ENCODE data around the gene HS6ST3.

The HS6ST3 gene

DNA sequence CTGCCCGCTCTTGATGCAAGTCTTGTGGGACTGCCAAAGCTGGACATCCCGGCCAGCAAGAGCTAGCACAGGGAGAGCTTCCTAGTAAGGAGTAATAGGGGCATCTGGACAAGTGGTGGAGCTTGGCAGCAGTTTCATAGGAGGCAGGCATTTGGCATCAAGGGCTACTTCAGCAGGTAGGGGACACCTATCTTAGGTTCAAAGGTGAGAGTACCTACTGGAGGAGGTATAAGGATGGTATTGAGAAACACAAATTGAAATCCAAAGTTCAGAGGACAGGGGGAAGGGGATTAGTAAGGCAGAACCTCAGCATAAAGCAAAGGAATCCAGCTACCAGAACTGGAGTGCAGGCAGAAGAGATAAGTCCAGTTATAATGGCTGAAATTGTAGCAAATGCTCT is 462.7 kb downstream of the HS6ST3 start:
- DNase-seq = no peak

DNA sequence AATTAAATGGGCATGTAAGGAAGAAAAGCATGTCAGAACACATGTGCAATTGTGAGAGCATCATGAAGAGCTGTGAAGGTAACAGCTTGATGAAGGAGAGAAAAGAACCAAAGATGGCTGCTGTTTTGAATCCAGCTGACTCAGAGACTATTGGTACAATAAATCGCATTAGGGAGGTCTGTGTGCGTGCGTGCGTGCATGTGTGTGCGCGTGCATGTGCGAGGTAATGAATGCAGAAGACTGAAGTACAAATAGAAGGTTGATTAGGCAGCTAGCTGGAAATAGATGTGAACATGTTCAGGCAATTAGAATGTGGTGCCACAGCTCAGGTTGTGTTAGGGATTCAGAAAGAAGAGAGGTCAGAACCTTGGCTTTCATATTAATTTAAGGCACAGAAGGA is 463.9 kb downstream of the HS6ST3 start:
- DNase-seq = no peak

DNA sequence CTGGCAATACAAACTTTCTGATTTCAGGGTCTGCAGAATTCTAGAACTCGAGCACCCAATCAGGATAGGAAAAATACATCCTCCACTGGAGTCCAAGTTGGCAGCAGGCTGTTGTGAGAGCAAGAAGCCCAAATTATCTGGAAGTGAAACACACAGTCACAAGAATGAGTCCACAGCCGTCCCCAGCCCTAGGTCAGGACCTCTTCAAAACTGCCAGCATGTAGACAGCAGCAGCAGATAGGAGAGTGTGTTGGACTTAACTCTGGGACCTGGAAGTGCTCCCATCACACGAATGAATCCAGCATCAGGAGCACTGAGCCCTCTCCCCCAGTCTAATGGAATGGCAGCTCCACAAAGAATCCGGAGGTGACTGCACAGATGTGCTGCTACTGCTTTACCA is 483.7 kb downstream of the HS6ST3 start:
- no peak for DNase-seq

DNA sequence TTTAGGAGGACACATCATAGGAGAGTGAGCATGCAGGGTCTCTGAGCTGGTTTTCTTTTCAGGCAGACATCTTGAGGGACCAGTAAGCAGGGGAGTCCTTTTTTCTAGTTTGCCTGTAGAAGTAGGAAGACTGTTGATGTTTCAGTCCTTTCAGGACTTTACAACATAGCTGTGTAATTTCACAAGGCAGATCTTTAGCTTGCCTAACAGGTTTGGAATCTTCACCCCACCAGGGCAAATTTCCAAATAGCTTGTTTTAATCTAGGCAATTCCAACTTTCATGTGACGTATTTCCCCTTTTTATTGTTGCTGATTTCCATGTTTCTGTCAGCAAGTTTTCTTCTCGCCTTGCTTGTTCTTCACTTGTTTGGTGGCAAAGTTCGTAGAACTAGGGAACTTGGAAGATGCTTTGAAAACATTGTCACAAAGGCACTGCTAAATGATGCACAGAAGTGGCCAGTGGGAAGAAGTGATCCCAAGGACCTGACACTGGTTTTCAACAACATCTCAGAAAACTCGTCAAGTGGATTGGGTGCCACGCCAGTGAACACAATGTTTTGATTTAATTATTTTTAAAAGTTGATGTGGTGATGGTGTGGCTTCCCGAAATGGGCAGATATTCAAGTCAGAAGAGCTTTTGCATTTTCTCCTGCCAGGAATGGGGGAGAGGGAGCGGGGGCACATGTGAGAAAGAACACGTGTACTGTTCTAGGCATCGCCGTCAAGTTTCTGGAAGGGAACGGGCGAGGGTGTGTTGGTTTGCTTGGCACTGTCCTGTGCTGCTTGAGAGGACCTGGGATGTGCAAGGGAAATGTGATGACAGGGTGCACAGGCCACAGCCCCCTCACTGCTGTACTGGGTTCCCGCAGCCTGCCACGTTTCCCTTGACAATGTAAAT is 485.8 kb downstream of the HS6ST3 start:
- no peak for DNase-seq

DNA sequence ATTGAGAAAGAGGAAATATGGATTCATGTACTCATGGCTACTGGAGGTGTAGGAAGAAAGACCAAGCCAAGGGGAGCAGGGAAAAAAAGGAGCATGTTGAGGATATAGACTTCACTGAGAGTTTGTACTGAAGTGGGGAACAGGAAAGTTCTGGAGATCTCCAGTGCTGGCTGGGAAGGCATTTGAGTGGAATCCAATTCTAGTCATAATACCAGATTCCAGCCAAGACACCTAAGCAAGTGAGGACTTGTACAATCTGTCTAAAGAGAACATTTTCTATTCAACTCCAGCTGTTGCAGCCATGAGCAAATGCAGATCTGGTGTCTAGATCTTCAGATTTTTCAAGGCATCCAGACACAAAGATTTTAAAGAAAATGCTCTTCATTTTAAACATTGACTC is 491.8 kb downstream of the HS6ST3 start:
- no peak for DNase-seq

DNA sequence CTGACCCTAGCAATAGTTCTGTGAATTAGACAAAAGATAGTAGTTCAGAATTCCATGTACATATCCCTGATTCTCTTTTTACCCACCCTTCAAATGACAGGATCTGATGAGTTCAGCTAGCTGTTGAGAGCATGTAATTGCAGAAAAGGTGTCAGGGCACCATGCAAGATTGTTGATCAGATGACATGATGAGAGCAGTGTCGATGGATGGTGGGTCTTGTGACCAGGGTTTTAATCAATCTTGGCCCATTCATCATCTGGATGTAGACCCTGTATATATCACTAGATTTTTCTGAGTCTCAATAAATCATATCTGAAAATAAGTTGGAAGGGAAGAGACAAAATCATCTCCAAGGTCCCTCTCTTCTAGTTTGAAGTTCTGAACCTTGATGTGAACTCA is 525.3 kb downstream of the HS6ST3 start:
- no peak for DNase-seq

DNA sequence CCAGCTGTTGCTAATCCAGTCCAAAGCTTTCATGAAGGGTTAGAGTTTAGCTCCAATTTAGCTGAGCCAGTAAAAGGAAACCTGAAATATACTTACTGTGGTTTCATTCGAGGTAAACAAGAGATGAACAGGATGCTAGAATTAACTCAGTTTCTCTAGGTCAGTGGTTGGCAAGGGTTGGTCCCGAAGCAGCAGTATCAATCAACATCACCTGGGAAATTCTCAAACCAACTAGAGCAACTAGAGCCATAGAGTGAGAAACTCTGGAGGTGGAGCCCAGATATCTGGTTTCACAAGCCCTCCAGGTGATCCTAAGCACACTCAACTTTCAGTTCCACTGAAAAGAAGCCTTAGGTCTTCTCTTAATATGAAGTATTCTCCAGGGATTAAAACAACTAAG is 527.6 kb downstream of the HS6ST3 start:
- DNase-seq = no peak

DNA sequence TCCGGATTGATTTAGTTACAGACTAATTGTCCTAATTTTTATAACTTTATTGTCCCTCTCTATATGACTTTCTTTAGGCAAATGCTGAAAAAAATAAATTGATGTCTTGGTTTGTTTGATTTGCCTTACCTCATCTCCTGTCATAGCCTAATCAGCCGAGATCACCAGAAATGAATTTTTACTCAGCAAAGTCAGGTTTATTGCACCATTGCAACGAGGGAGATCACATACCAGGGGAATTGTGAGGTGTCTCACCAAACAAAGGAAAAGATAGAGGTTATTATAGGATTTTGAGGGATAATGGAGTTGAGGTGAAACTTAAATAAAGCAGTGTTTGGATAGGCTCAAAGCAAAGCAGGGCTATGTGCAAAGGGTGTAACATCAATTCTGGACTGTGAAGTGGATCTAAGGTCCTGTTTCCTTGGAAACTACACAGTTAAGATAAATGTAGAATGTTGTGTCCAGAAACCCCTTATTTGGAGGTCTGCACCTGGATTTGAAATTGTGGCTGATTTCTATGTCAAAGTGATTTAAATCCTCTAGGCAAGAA is 531.8 kb downstream of the HS6ST3 start:
- DNase-seq = no peak

DNA sequence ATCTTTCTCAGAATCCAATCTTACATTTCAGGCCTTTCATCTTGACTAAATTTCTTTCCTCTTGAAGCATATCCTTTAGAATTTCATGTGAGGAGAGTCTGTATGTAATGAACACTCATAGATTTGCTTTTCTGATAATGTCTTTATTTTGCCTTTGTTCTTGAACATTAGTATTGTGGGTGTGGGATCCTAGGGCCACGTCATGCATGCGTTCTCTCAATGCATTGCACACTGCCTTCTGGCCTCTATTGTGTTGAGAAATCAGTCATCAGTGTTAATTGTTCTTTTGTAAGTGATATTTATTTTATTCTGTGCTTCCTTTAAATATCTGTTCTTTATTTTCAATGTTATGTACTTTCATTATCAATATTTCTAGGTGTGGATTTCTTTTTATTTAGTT is 539.4 kb downstream of the HS6ST3 start:
- no peak for DNase-seq

DNA sequence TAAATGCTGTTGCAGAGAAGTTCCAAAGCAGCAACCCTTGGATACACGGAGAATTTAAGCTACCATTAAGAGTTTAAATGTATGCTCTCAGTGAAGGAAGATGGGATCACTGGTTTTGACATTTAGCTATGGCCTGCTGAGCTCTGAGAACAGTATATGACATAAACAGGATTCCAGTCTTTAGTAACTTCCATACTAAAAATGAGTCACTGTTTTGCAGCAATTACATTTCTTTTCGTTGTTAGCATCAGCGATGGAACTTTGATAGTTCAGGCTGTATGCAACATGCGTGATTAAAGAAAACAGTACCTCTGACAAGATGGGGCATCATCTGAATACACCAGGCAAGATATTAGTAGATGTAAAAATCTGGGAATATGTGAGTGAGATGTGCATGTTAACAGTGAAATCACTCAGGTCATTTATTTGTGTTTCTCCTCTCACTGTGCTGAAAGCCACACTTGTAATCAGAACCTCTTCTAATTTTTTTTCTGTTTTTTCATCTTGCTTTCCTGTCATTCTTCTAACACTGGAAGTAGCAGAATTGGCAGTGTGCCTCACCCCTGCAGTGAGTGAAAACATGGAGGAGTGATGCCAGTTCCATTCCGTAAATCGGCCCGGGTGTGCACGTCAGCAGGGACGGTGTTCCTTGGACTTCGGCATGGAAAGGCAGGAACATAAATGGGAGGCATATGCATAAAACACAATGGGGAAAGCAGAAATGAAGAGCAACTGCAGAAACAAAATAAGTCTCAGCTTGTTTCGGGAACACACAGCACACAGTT is 542.8 kb downstream of the HS6ST3 start:
- DNase-seq = no peak

DNA sequence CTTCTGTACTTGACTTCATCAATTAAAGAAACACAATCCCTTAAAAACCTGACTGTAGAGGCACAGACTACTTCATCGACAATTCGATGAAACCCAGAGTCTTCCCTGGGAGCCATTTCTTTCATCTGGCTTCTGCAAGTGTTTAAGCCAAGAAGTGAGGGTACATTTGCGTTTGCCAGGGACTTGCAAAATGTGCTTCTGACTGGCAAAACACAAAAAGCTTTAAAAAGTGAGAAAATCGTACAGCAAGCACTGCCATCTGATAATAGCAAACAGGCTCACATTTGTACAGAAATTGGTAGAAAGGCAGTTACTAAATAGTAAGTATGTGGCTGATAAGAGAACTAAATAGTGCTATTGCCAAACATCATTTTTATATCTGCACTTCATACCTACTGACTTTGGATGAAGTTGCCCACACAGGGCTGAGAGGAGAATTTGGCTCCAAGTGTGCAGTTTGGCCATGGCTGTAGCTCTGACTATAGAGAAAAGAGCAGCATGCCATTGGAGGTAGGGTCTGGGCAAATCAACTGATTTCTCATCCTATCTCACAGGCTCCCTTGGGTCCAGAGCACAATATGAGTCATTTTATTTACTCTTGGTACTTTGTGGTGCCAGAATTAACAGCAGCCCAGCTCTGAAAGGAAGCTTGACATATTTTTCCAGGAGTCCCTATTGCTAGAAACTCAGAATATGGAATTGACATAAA is 546.2 kb downstream of the HS6ST3 start:
- no peak for DNase-seq

DNA sequence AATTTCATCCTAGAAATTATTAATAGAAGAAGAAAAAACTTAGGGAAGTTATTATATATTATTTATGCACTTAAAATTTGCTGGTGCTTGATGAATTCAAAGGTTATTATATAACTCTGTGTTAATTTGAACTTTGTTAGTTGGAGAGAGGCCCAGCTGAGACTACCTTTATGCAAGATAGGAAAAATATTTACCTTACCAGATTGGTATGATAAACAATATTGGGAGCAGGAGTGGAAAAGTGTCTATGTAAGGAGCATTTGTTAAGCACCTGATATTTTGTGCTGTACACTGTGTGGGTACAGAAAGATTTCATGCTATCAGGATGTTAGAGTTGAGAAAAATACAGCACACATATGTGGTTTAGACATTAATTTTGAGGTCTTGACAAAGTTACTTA is 547.1 kb downstream of the HS6ST3 start:
- no peak for DNase-seq

DNA sequence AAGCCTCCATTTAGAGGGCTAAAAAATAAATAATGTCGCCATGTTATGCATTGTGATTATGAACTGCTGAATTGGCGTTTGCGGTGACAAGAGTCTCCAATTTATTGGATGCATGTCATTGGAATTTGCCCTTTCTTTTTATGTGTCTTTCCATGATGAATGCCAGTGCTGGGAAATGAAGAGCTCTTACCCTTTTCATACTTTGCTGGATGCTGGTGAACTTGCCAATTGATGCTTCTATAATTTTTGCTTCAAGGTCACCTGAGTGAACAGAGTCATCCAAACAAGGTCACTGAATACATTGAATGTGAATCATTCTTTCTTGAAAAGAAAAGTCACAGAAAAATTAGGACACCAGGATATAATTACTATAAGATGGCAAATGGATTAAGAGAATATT is 556.2 kb downstream of the HS6ST3 start:
- DNase-seq = no peak

DNA sequence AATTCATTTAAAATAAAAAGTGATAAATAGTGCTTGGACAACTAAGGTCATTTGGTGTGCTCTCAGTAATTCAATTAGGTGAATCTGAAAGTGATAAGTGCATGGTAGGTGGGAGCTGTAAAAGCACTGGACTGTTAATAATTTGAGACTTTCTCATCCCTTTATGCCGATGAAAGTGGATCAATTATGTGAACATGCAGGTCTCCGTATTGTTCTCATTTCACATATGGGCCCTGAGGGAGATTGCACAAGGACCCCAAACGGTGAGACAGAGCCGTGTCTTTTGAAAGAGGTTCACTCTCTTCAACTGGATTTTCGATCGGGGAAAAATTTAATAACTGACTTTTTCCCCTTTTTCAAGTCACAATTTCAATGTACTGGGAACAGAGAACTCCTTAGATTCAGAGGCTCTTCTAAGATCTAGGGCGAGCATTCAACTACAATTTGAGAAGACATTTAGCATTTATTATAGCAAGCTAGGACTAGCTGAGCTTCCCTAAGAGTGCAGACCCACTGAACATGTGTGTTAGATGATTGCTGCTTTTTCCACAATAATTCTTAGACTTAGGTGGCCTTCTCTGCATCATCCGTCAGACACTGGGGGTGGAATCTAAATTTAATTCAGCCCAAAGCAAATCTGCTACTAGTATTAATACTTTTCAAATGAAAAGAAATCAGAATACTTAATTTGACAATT is 556.8 kb downstream of the HS6ST3 start:
- DNase-seq = no peak

DNA sequence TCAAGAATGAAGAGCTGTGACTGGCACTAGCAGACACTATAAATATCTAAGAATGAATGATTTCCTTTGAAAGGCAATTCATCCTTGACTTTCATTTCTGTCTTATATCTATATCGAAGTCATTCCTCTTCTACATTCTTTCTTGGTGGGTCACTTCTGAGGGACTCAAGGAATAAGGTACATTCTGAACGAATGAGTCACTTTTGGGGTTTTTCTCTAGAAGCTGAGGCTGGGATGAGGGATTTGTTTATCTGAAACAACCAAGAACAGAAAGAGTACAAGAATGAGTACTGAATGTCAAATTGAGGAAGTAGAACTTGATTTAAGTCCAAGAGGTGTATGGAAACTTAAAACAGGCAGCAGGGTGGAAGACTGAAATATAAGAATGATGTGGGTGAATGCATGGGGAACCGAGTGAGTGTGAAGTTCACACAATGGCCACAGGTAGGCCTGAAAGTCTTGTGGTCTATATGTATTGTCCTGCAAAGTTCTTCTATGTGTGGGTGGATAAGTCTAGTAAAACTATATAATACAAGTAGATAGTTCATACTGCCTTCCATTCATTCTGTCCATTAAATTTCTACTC is 560.5 kb downstream of the HS6ST3 start:
- no peak for DNase-seq

DNA sequence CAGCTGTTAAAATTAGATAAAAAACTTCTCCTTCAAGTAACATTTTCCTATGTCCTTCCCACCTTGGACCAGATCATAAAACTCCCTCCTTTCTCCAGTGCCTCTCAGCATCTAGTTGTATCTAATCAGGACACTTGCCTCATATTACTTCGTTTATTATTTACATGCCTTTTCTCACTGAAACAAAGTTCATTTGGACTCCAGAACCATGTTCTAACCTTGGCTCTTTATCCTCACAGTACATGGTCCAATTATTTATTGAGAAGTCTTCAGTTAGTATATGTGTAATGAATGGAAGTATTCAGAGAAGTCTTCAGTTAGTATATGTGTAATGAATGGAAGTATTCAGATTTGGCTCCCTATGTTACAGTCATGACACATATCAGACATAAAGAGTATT is 561.7 kb downstream of the HS6ST3 start:
- DNase-seq = no peak

DNA sequence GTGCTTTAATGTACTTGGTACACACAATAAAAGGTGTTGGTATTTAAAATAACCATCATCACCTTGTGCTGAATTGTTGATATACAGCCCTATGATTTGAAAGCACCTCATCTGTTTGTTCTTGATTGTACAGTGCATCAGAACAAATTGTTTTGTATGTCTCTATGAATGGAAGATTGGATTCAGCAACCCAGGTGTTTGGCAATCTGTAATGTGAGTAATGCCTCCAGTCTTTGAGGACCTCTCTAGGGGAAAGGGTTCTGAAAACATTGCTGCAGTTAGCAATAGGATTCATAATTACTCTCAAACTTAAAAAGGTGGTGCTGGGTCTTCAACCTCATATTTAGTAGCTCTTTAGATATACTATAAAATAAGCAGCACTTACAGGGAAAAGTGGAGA is 562.6 kb downstream of the HS6ST3 start:
- DNase-seq = no peak

DNA sequence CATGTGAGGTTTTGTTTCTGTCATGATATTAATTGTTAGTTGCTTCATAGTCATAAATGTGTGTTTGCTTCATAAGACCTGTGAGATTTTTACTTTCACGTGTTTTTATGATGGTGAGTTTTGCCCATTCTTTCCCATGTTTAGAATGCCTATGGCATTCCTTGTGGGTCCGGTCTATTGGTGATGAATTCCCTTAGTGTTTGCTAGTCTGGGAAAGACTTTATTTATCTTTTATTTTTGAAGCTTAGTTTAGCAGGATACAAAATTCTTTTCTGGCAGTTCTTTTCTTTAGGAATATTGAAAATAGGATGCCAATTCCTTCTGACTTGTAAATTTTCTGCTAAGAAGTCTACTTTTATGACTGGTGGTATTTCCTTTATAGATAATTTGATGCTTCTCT is 571.7 kb downstream of the HS6ST3 start:
- no peak for DNase-seq

DNA sequence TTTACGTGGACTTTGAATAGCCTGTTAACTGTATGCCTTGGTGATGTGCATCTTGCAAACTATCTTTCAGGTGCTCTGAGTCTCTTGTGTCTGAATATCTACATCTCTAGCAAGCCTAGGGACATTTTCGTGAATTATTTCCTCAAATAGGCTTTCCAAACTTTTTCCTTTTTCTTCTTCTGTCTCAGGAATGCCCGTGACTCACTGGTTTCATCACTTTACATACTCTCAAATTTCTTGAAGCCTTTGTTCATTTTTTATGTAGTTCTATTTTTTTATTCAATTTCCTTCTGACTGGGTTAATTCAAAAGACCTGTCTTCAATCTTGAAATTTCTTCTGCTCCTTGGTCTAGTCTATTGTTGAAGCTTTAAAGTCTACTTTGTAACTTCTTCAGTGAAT is 572.1 kb downstream of the HS6ST3 start:
- DNase-seq = no peak

DNA sequence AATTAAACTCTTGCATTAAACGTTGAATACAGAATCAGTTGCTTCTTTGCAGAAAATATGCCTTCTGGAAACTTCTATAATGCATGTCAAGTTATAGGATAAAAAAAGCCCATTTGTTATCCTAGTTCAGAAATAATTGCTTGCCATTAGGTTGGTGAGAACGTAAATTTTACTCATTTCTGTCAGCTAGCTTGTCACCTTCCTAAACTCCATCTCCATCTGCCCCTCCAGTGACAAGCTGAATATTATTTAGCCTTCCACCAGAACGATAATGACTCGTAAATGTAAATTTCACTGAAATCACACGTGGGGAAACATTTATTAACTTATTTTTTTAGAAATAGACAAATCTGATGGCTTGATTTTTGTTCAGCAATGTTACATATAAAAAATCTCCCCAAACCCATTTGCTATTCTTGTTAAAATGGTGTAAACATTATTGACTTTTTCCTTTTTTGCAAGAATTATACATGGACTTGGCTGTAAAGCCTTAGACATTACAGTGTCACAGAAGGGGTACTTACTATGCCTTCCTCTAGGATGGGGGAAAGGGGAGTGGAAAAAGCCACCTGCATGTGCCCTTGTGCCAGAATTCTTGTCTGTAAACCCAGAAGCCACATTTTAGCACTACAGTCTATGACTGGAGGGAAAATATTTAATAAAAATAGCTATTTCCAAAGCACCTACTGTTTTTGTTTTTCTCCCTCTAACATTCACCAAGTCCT is 577.5 kb downstream of the HS6ST3 start:
- no peak for DNase-seq

DNA sequence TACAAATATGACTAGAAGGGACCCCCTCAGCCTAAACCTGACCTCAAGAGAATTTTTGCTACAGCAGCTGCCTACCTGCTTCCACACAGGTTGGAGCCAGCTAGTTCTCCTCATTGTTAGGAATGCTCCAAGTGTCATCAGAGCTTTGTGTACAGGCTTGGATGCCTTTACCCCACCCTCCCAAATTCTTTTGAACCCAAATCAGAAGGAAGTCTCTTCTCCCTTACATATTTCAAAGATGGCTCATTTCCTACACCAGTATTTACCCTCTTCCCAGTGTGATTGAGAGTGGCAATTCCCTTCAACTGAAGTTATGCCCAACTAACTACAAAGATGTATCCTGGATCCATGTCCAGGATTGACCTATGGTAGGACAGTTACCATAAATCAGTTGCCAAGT is 581.2 kb downstream of the HS6ST3 start:
- no peak for DNase-seq

DNA sequence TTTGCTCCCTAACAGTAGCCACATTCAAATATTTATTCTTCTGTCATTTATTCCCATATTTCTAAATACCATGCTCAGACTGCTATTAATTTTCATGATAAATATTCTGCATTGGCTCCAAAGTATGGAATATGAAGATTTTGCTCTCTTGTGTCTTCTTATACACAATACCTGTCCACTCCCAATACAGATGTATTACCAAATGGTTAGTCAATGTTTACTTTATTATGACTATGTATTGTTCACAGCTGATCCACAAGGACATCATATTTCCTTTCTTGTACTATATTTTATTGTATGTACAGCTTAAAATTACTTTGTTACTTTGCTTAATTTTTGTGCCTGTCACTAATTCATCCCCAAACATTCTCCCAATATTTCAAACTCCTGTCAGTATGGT is 582.1 kb downstream of the HS6ST3 start:
- no peak for DNase-seq
